ENCODE data around the gene MIX23. TPM values are rescaled to one million over a fixed set of nuclear protein-coding genes. Genes with fewer than 3 reads are reported as not detected.

The MIX23 gene
- total RNA-seq, 1 experiment from 2014 or later = 75.3 TPM

DNA sequence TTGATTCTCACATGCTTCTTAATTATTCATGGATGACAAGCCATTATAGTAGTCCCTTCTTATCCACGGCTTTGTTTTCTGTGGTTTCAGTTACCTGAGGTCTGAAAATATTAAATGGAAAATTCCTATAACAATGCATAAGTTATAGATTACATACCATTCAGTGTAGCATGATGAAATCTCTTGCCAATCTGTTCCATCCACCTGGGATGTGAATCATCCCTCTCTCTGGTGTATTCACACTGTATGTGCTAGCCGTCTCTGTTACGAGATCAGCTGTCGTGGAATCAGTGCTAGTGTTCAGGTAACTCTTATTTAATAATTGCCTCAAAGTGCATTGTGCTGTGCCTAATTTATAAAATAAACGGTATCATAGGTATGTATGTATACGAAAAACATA, 27.6 kb upstream of the MIX23 start:
- no TSS peak for BruUV-seq (replicated peaks)
- H3K9me3 ChIP-seq (ENCODE audit: low read depth, low read length, poor library complexity, severe bottlenecking) = no peaks in the 10 kb centered on the region
- no peak for DNase-seq (ENCODE audit: low spot score)
- POLR2A ChIA-PET (ENCODE audit: low non-redundant PET) = no interaction called here
- H3K27me3 ChIP-seq (replicated peaks; ENCODE audit: insufficient read depth, low read depth, low read length, poor library complexity) = no peaks in the 10 kb centered on the region
- TF ChIP-seq EZH2 (IDR thresholded peaks at IDR 0.05; ENCODE audit: borderline replicate concordance, low read depth, low read length, poor library complexity, severe bottlenecking) = no peak
- TF ChIP-seq, protein P1, sequence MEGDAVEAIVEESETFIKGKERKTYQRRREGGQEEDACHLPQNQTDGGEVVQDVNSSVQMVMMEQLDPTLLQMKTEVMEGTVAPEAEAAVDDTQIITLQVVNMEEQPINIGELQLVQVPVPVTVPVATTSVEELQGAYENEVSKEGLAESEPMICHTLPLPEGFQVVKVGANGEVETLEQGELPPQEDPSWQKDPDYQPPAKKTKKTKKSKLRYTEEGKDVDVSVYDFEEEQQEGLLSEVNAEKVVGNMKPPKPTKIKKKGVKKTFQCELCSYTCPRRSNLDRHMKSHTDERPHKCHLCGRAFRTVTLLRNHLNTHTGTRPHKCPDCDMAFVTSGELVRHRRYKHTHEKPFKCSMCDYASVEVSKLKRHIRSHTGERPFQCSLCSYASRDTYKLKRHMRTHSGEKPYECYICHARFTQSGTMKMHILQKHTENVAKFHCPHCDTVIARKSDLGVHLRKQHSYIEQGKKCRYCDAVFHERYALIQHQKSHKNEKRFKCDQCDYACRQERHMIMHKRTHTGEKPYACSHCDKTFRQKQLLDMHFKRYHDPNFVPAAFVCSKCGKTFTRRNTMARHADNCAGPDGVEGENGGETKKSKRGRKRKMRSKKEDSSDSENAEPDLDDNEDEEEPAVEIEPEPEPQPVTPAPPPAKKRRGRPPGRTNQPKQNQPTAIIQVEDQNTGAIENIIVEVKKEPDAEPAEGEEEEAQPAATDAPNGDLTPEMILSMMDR (conservative IDR thresholded peaks at IDR 0.05; ENCODE audit: low read depth, low read length) = no peak
- CTCF ChIA-PET = no interaction called here
- H3K36me3 ChIP-seq (ENCODE audit: insufficient read depth, low read length, poor library complexity, severe bottlenecking) = peaks cover 22% of the 10 kb centered on the region
- peaks cover 8% of the 10 kb centered on the region for H3K4me1 ChIP-seq (ENCODE audit: insufficient read depth, low read length, poor library complexity, severe bottlenecking)
- no peak overlapping the region for H3K27ac ChIP-seq (ENCODE audit: low read depth, low read length, poor library complexity, severe bottlenecking)
- intact Hi-C loops (cut with micrococcal nuclease; ENCODE audit: unreplicated experiment) = loop anchor here (10.0 kb wide), 1 partner anchor 866 kb away; the partner anchor contains the start of gene POLQ
- H3K4me3 ChIP-seq (ENCODE audit: low read depth, low read length, poor library complexity, severe bottlenecking) = no peak overlapping the region

DNA sequence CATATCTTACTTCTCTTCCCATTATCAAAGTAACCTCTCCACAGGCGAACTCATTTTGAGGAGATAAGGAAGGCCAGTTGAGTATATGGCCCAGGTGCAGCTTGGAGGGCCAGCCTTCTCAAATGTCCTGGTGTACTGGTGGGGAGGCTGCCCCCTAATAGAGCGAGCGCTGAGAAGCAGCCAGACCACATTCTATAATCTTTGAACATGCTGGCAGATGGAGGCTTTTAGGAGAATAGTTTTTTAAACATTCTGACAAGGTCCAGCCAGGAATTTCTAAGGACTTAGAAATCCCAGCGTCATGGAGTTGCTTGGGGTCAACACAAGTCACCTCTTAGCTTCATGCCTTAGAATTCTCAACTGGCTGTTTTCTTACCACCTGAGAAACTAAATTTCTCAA, 27.1 kb upstream of the MIX23 start:
- Histone ChIP-seq H3K27me3 (replicated peaks; ENCODE audit: insufficient read depth, low read depth, low read length, poor library complexity) (no peaks in the 10 kb centered on the region), H3K4me1 (ENCODE audit: insufficient read depth, low read length, poor library complexity, severe bottlenecking) (peaks cover 5% of the 10 kb centered on the region), H3K27ac (ENCODE audit: low read depth, low read length, poor library complexity, severe bottlenecking) (no peak overlapping the region), H3K36me3 (ENCODE audit: insufficient read depth, low read length, poor library complexity, severe bottlenecking) (peaks cover 22% of the 10 kb centered on the region), H3K9me3 (ENCODE audit: low read depth, low read length, poor library complexity, severe bottlenecking) (no peaks in the 10 kb centered on the region), H3K4me3 (ENCODE audit: low read depth, low read length, poor library complexity, severe bottlenecking) (no peak overlapping the region)
- TF ChIP-seq EZH2 (IDR thresholded peaks at IDR 0.05; ENCODE audit: borderline replicate concordance, low read depth, low read length, poor library complexity, severe bottlenecking) = no peak
- TF ChIP-seq, protein P1 (conservative IDR thresholded peaks at IDR 0.05; ENCODE audit: low read depth, low read length) = no peak
- DNase-seq (ENCODE audit: low spot score) = no peak
- CTCF ChIA-PET = no interaction called here
- BruUV-seq (replicated peaks) = no TSS peak
- POLR2A ChIA-PET (ENCODE audit: low non-redundant PET) = no interaction called here
- intact Hi-C loops (cut with micrococcal nuclease; ENCODE audit: unreplicated experiment) = loop anchor here (10.0 kb wide), 1 partner anchor 865 kb away; the partner anchor contains the start of gene POLQ

DNA sequence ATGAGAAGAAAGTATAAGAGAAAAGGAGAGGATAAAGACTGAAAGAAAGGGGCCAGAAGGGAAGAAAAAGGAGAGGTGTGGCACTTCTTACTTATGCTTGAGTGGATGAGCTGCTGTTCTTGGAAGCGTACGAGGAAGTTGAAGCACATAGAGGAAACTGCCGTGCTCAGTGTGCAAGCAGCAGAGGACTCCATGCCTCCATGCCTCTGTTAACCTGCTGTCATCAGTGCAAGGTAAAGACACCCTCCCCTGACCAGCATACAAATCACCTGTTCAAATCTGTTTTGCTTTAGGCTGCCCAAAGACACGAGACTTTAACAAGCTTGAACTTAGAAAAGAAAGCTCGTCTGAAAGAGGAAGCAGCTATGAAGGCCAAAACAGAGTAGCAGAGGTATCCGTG, 26.4 kb upstream of the MIX23 start:
- Histone ChIP-seq H3K9me3 (ENCODE audit: low read depth, low read length, poor library complexity, severe bottlenecking) (no peaks in the 10 kb centered on the region), H3K4me1 (ENCODE audit: insufficient read depth, low read length, poor library complexity, severe bottlenecking) (no peaks in the 10 kb centered on the region), H3K27ac (ENCODE audit: low read depth, low read length, poor library complexity, severe bottlenecking) (no peak overlapping the region), H3K36me3 (ENCODE audit: insufficient read depth, low read length, poor library complexity, severe bottlenecking) (peaks cover 28% of the 10 kb centered on the region), H3K4me3 (ENCODE audit: low read depth, low read length, poor library complexity, severe bottlenecking) (no peak overlapping the region), H3K27me3 (replicated peaks; ENCODE audit: insufficient read depth, low read depth, low read length, poor library complexity) (no peaks in the 10 kb centered on the region)
- CTCF ChIA-PET = no interaction called here
- POLR2A ChIA-PET (ENCODE audit: low non-redundant PET) = no interaction called here
- no peak for TF ChIP-seq EZH2 (IDR thresholded peaks at IDR 0.05; ENCODE audit: borderline replicate concordance, low read depth, low read length, poor library complexity, severe bottlenecking)
- TF ChIP-seq, protein P1 (conservative IDR thresholded peaks at IDR 0.05; ENCODE audit: low read depth, low read length) = no peak
- intact Hi-C loops (cut with micrococcal nuclease; ENCODE audit: unreplicated experiment) = no loop called here
- DNase-seq (ENCODE audit: low spot score) = no peak
- BruUV-seq (replicated peaks) = no TSS peak
